Uterus (tissue), 2 donors: ENCODE measurements around the gene HTR4.

Experiments used
- POLR2A ChIP-seq, 2 donors: fragments of 450-650 bp; IDR thresholded peaks; one replicate each; pipeline ENCODE4 v1.6.1; 2016; ENCODE audit warnings: antibody characterized with exemption in 2 of 2, mild to moderate bottlenecking in 1 of 2, moderate library complexity in 1 of 2
- TF ChIP-seq, protein P1 (sequence below), 4 experiments: fragments of 200-600 bp in 2 of 4; fragments of 450-650 bp in 2 of 4; sonication (generic) in 2 of 4; IDR thresholded peaks; one replicate each; pipeline ENCODE4 v1.5.1; 2016 to 2019; ENCODE audit warnings: antibody characterized with exemption in 4 of 4, mild to moderate bottlenecking in 2 of 4, moderate library complexity in 1 of 4

DNA sequence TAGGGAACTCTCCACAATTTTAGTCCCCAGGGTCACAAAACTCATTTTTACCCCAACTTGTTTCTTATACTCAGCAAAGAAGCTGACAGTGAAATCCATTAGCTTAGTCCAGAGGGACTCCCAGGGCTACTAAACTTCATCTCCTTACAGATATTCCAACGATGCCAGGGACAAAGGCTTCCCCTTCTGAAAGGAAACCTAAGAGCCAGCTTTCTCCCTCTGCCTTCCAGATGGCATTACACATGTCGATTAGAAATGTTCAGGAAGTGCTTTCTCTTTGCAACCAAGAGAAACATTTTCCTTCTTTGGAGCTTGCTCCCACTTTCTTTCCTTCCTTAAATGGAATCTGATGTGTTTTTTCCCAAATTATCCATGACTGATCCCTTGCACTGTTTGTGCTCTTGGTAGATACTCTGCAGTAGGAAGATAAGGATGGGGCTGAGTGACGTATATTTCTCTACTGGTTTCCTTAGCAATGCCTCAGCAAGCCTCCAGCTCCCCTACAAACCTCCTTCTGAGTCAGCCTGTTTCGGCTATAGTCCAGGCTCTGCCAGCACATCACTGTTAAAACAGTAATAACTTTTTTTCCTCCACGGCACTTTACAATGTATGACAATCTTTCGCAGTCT, 43.0 kb upstream of the HTR4 start:
- TF ChIP-seq, protein P1, sequence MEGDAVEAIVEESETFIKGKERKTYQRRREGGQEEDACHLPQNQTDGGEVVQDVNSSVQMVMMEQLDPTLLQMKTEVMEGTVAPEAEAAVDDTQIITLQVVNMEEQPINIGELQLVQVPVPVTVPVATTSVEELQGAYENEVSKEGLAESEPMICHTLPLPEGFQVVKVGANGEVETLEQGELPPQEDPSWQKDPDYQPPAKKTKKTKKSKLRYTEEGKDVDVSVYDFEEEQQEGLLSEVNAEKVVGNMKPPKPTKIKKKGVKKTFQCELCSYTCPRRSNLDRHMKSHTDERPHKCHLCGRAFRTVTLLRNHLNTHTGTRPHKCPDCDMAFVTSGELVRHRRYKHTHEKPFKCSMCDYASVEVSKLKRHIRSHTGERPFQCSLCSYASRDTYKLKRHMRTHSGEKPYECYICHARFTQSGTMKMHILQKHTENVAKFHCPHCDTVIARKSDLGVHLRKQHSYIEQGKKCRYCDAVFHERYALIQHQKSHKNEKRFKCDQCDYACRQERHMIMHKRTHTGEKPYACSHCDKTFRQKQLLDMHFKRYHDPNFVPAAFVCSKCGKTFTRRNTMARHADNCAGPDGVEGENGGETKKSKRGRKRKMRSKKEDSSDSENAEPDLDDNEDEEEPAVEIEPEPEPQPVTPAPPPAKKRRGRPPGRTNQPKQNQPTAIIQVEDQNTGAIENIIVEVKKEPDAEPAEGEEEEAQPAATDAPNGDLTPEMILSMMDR (IDR thresholded peaks at IDR 0.05) = no peak
- TF ChIP-seq POLR2A (IDR thresholded peaks at IDR 0.05) = no peak
